Testis (tissue), 3 donors: ENCODE measurements around the gene SLC5A6. TPM values are rescaled to one million over a fixed set of nuclear protein-coding genes. Genes with fewer than 3 reads are reported as not detected.

ENCODE experiments used
- DNase-seq: peaks from one replicate; pipeline ENCODE4 v3.0.0-alpha.2; 2019
- H3K27ac ChIP-seq, 2 donors: fragments of 200-600 bp; sonication (generic); one replicate each; pipeline ENCODE4 v1.5.1; 2019
- H3K27me3 ChIP-seq: fragments of 200-600 bp; sonication (generic); one replicate; pipeline ENCODE4 v1.5.1; 2019
- H3K36me3 ChIP-seq: fragments of 200-600 bp; sonication (generic); one replicate; pipeline ENCODE4 v1.5.1; 2017; ENCODE audit warnings: low read depth; ENCODE audit errors: missing control alignments
- H3K4me1 ChIP-seq: fragments of 200-600 bp; sonication (generic); one replicate; pipeline ENCODE4 v1.5.1; 2019
- H3K4me3 ChIP-seq, 2 donors: fragments of 200-600 bp; sonication (generic); one replicate each; pipeline ENCODE4 v1.5.1; 2017 to 2019
- H3K9me3 ChIP-seq: fragments of 200-600 bp; sonication (generic); one replicate; pipeline ENCODE4 v1.5.1; 2017
- POLR2A ChIP-seq: fragments of 450-650 bp; IDR thresholded peaks from one replicate; pipeline ENCODE4 v1.6.1; 2017; ENCODE audit warnings: antibody characterized with exemption, mild to moderate bottlenecking, moderate library complexity
- WGBS, 2 donors: methylation state at CpG; one replicate each; pipeline ENCODE4 v1.1.5; 2018; 5-methylcytosine and 5-hydroxymethylcytosine counted together
- intact Hi-C: fragments of 100-400 bp; cut with DNase I; formaldehyde crosslinking; loops from one replicate; pipeline ENCODE4 v1.15.1; 2023; ENCODE audit warnings: low total_unique reads
- polyA plus RNA-seq: library from polyadenylated mRNA; stranded (reverse); fragments of 350-450 nt; fragmentation: Illumina TruSeq; extraction: RNeasy Lipid Tissue Mini Kit (QIAGEN cat#74804); gene quantifications from one replicate; pipeline ENCODE4 v1.2.3, GENCODE V29; 2014; ENCODE audit warnings: low read depth, low replicate concordance; ENCODE audit not compliant: insufficient read depth
- total RNA-seq, 2 donors: library from RNA; depleted of rRNA; stranded (reverse); fragments of >200 nt; gene quantifications; one replicate each; pipeline ENCODE4 v1.2.3, GENCODE V29; 2016
- TF ChIP-seq, protein P1 (sequence below), 3 experiments: fragments of 450-650 bp in 2 of 3; fragments of 200-600 bp in 1 of 3; sonication (generic) in 1 of 3; IDR thresholded peaks; one replicate each; pipeline ENCODE4 v1.5.1; 2016 to 2019; ENCODE audit warnings: antibody characterized with exemption in 3 of 3, mild to moderate bottlenecking in 2 of 3, moderate library complexity in 1 of 3

Gene SLC5A6
- total and polyA plus RNA-seq, 3 donors from 2014 or later, result 83.4 to 84.0 (median 83.9) TPM

DNA sequence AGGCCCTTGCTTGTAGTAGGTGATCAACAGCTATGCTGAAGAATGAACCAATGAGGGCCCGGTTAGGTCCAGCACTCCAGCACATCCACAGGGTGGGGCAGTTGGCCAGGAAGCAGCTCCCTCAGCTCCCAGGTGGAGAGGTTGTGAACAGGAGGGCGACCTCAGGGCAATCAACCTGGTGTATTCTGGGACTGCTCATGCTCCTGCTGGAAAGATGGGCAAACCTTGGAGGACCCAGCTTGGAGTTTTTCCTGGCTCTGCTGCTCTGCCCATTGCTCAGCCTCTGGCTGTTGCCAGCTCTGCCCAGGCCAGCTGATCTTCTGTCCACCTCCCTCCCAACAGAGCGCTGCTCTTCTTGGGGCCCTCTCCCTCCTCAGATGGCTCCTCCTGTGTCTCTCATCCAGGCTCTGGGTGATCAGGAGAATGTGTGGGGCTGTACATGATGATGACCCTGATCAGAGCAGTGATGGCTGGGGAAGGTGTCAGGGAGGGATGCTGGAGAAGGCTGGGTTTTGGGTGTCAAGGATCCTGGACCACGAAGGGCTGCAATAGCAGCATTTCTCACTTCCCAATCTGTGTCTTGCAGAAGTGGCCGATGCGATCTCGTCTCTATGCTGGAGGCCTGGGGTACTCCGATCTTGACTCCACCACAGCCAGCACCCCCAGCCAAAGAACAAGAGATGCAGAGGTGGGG lies 59.8 kb downstream of the SLC5A6 start:
- intact Hi-C loops, result no loop called here
- no peak for TF ChIP-seq POLR2A
- TF ChIP-seq, protein P1, sequence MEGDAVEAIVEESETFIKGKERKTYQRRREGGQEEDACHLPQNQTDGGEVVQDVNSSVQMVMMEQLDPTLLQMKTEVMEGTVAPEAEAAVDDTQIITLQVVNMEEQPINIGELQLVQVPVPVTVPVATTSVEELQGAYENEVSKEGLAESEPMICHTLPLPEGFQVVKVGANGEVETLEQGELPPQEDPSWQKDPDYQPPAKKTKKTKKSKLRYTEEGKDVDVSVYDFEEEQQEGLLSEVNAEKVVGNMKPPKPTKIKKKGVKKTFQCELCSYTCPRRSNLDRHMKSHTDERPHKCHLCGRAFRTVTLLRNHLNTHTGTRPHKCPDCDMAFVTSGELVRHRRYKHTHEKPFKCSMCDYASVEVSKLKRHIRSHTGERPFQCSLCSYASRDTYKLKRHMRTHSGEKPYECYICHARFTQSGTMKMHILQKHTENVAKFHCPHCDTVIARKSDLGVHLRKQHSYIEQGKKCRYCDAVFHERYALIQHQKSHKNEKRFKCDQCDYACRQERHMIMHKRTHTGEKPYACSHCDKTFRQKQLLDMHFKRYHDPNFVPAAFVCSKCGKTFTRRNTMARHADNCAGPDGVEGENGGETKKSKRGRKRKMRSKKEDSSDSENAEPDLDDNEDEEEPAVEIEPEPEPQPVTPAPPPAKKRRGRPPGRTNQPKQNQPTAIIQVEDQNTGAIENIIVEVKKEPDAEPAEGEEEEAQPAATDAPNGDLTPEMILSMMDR (IDR thresholded peaks at IDR 0.05), result no peak
- Histone ChIP-seq H3K36me3 (no peaks in the 10 kb centered on the region), H3K4me1 (peaks cover 29% of the 10 kb centered on the region), H3K27ac (no peak overlapping the region), H3K4me3 (no peak overlapping the region), H3K27me3 (no peaks in the 10 kb centered on the region), H3K9me3 (no peaks in the 10 kb centered on the region)
- 90 to 92% methylated on average over 6 to 8 of the region's 8 CpGs for WGBS, 2 donors
- no peak for DNase-seq

DNA sequence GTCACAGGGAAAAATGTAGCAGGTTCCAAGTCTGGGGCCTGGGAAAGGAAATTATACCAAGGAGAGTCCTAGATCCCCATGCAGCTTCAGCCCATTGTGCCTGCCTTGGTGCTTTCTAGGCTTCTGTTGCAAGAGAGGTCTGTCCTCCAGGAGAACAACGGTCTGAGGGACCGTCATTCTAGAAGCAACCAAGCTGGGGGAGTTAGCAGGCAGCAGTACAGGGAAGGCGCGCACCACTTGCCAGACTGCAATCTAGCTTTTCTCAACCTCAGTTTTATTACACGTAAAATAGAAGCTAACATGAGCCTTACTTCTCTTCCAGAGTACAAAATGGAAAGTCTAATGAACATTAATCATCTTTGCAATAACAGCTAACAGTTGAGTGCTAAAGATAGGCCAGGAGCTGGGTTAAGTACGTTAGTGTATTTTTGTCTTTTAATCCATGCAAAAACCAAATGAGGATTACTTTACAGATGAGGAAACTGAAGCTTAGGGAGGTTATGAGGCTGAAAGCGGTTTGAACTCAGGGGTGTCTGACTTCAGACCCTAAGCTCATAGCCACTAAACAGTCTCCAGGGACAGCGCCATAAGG lies 61.3 kb downstream of the SLC5A6 start:
- H3K36me3 ChIP-seq, result no peaks in the 10 kb centered on the region
- WGBS, 2 donors, result 61 to 64% methylated on average over 8 of the region's 8 CpGs
- peaks cover 29% of the 10 kb centered on the region for H3K4me1 ChIP-seq
- H3K4me3 ChIP-seq, result no peak overlapping the region
- H3K27ac ChIP-seq, result peak overlapping the region; percentile 47 to 78
- DNase-seq, result no peak
- H3K27me3 ChIP-seq, result no peaks in the 10 kb centered on the region
- TF ChIP-seq, protein P1 (IDR thresholded peaks at IDR 0.05), result no peak
- TF ChIP-seq POLR2A, result no peak
- intact Hi-C loops, result no loop called here
- no peaks in the 10 kb centered on the region for H3K9me3 ChIP-seq

Other genes starting within 250 kb of the SLC5A6 start
- gene MAPRE3, start 241.6 kb downstream of the SLC5A6 start, total RNA-seq, result 10 to 100 TPM; 31.4 to 49.8 TPM
- 112 TPM for gene MAPRE3, start 241.6 kb downstream of the SLC5A6 start, polyA plus RNA-seq
- 10 to 100 TPM; 64.8 to 73.9 TPM for gene TMEM214, start 179.3 kb downstream of the SLC5A6 start, total RNA-seq
- 81.9 TPM for gene TMEM214, start 179.3 kb downstream of the SLC5A6 start, polyA plus RNA-seq
- gene AGBL5, start 160.6 kb downstream of the SLC5A6 start, total RNA-seq, result 100 to 1,000 TPM; 227 to 294 TPM
- 784 TPM for gene AGBL5, start 160.6 kb downstream of the SLC5A6 start, polyA plus RNA-seq
- 100 to 1,000 TPM; 220 to 262 TPM for gene OST4, start 140.6 kb downstream of the SLC5A6 start, total RNA-seq
- 297 TPM for gene OST4, start 140.6 kb downstream of the SLC5A6 start, polyA plus RNA-seq
- gene EMILIN1, start 133.7 kb downstream of the SLC5A6 start, total RNA-seq, result 10 to 100 TPM; 29.2 to 50.7 TPM
- gene EMILIN1, start 133.7 kb downstream of the SLC5A6 start, polyA plus RNA-seq, result 35.9 TPM
- 10 to 100 TPM in 1 of 2 donors, 1 to 10 TPM in 1; 5.3 to 13.4 TPM for gene KHK, start 125.5 kb downstream of the SLC5A6 start, total RNA-seq
- gene KHK, start 125.5 kb downstream of the SLC5A6 start, polyA plus RNA-seq, result 11.5 TPM
- gene CGREF1, start 93.1 kb downstream of the SLC5A6 start, total RNA-seq, result 10 to 100 TPM in 1 of 2 donors, 1 to 10 TPM in 1; 6.6 to 11.1 TPM
- gene CGREF1, start 93.1 kb downstream of the SLC5A6 start, polyA plus RNA-seq, result 7.4 TPM
- 10 to 100 TPM; 37.3 to 76.4 TPM for gene ABHD1, start 88.5 kb downstream of the SLC5A6 start, total RNA-seq
- 141 TPM for gene ABHD1, start 88.5 kb downstream of the SLC5A6 start, polyA plus RNA-seq
- gene PREB, start 77.6 kb downstream of the SLC5A6 start, total RNA-seq, result 10 to 100 TPM; 82.0 to 84.0 TPM
- 62.4 TPM for gene PREB, start 77.6 kb downstream of the SLC5A6 start, polyA plus RNA-seq
- 10 to 100 TPM; 12.8 to 55.4 TPM for gene PRR30, start 72.9 kb downstream of the SLC5A6 start, total RNA-seq
- 153 TPM for gene PRR30, start 72.9 kb downstream of the SLC5A6 start, polyA plus RNA-seq
- gene TCF23, start 63.3 kb downstream of the SLC5A6 start, total RNA-seq, result 1 to 10 TPM; 5.5 to 6.7 TPM
- 6.6 TPM for gene TCF23, start 63.3 kb downstream of the SLC5A6 start, polyA plus RNA-seq
- gene ATRAID, start 227 bp downstream of the SLC5A6 start, total RNA-seq, result 100 to 1,000 TPM; 263 to 295 TPM
- 323 TPM for gene ATRAID, start 227 bp downstream of the SLC5A6 start, polyA plus RNA-seq
- 10 to 100 TPM; 62.5 to 66.9 TPM for gene CAD, start 5.1 kb upstream of the SLC5A6 start, total RNA-seq
- gene CAD, start 5.1 kb upstream of the SLC5A6 start, polyA plus RNA-seq, result 40.0 TPM
- 100 to 1,000 TPM; 130 to 160 TPM for gene SLC30A3, start 50.8 kb upstream of the SLC5A6 start, total RNA-seq
- gene SLC30A3, start 50.8 kb upstream of the SLC5A6 start, polyA plus RNA-seq, result 111 TPM
- 10 to 100 TPM; 37.4 to 57.9 TPM for gene DNAJC5G, start 63.2 kb upstream of the SLC5A6 start, total RNA-seq
- gene DNAJC5G, start 63.2 kb upstream of the SLC5A6 start, polyA plus RNA-seq, result 65.0 TPM
- gene TRIM54, start 70.2 kb upstream of the SLC5A6 start, total RNA-seq, result 10 to 100 TPM; 38.5 to 46.8 TPM
- gene TRIM54, start 70.2 kb upstream of the SLC5A6 start, polyA plus RNA-seq, result 28.3 TPM
- gene UCN, start 96.2 kb upstream of the SLC5A6 start, total RNA-seq, result 10 to 100 TPM; 16.2 to 18.8 TPM
- 0.75 TPM for gene UCN, start 96.2 kb upstream of the SLC5A6 start, polyA plus RNA-seq
- 10 to 100 TPM; 71.2 to 72.3 TPM for gene MPV17, start 110.8 kb upstream of the SLC5A6 start, total RNA-seq
- 59.5 TPM for gene MPV17, start 110.8 kb upstream of the SLC5A6 start, polyA plus RNA-seq
- gene GTF3C2, start 144.5 kb upstream of the SLC5A6 start, total RNA-seq, result 10 to 100 TPM; 72.6 to 91.3 TPM
- gene GTF3C2, start 144.5 kb upstream of the SLC5A6 start, polyA plus RNA-seq, result 55.1 TPM
- gene EIF2B4, start 158.1 kb upstream of the SLC5A6 start, total RNA-seq, result 10 to 100 TPM; 59.4 to 67.7 TPM
- gene EIF2B4, start 158.1 kb upstream of the SLC5A6 start, polyA plus RNA-seq, result 111 TPM
- 100 to 1,000 TPM in 1 of 2 donors, 10 to 100 TPM in 1; 79.3 to 104 TPM for gene SNX17, start 158.3 kb upstream of the SLC5A6 start, total RNA-seq
- gene SNX17, start 158.3 kb upstream of the SLC5A6 start, polyA plus RNA-seq, result 96.5 TPM
- 10 to 100 TPM; 26.7 to 39.4 TPM for gene ZNF513, start 168.5 kb upstream of the SLC5A6 start, total RNA-seq
- gene ZNF513, start 168.5 kb upstream of the SLC5A6 start, polyA plus RNA-seq, result 39.8 TPM
- 100 to 1,000 TPM; 163 to 245 TPM for gene PPM1G, start 197.3 kb upstream of the SLC5A6 start, total RNA-seq
- 569 TPM for gene PPM1G, start 197.3 kb upstream of the SLC5A6 start, polyA plus RNA-seq
- 100 to 1,000 TPM; 112 to 139 TPM for gene NRBP1, start 216.4 kb upstream of the SLC5A6 start, total RNA-seq
- gene NRBP1, start 216.4 kb upstream of the SLC5A6 start, polyA plus RNA-seq, result 191 TPM
- 1 to 10 TPM; 4.3 to 6.8 TPM for gene KRTCAP3, start 230.1 kb upstream of the SLC5A6 start, total RNA-seq
- gene KRTCAP3, start 230.1 kb upstream of the SLC5A6 start, polyA plus RNA-seq, result 5.1 TPM